ENCODE measurements around the gene ATP10A. TPM values are rescaled to one million over a fixed set of nuclear protein-coding genes. Genes with fewer than 3 reads are reported as not detected.

ATP10A gene
- total and polyA plus RNA-seq, 2 donors from 2014 or later: 4.0 to 6.8 TPM

DNA sequence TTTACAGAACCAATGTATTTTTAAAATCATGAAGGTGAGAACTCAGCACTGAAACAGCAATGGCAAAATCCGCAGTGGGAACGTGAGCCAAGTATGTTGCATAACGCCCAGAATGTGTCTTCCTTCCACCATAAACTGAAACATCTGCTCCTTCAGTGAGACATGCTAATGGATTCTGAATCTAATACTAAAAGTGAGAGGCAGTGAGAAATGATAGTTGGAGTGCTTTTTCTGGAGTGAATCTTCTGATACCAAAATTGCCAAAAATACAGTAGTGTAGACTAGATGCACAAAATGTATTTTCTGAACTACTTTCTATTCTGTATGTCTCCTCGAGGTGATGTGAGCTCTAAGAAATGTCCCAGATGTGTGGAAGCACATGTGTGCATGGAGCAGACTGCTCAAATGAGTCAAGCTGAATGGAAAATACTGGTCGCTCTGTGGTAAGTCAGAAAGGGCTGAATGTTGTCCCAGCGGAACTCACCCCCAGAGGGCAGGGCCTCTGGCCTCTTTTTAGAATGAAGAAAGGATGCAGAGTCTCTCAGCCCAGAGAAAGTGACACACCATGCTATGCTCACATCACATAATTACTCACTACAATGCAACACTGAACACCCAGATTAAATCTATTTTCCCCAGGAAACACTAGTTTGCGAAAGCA lies 73.0 kb downstream of the ATP10A start:
- H3K9me3 ChIP-seq (ENCODE audit: control insufficient read depth in 2 of 3, insufficient read depth in 1 of 3, low read length in 3 of 3): no peaks in the 10 kb centered on the region
- no peak overlapping the region for H3K4me3 ChIP-seq (ENCODE audit: low read length in 3 of 3)
- no peaks in the 10 kb centered on the region for H3K27me3 ChIP-seq (ENCODE audit: control insufficient read depth, insufficient read depth, low read length)
- DNase-seq (peak in 3 of 5 donors; percentile 38 to 64 (median 58)), FAIRE-seq (no peak)
- H3K36me3 ChIP-seq (ENCODE audit: control insufficient read depth in 2 of 3, insufficient read depth in 3 of 3, low read length in 3 of 3): no peaks in the 10 kb centered on the region
- H3K9ac ChIP-seq (ENCODE audit: low read length in 3 of 3): no peak overlapping the region
- TF ChIP-seq CTCF (IDR thresholded peaks at IDR 0.05; ENCODE audit: borderline replicate concordance, extremely low read depth, insufficient read depth): no peak
- H3K27ac ChIP-seq (ENCODE audit: low read depth in 2 of 2, low read length in 2 of 2): no peak overlapping the region
- intact Hi-C loops (cut with DNase I): no loop called here
- no peaks in the 10 kb centered on the region for H3K4me1 ChIP-seq (ENCODE audit: control insufficient read depth in 2 of 3, insufficient read depth in 2 of 3, low read depth in 1 of 3, low read length in 3 of 3)

DNA sequence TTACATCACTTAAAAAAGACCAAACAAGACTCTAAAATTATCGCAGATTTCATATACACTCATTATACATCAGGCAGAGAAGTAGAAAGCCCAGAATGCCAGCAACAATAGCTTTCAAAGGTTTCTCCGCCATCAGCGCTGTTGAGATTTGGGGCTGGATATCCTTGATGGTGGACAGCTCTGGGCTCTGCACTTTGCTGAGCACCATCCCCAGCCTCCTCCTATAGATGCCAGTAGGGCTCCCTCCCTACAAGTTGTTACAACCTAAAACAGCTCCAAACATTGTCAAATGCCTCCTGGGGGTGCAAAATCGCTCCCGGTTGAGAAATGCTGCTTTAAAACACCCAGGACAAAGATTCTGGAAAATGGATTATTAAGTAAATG lies 73.5 kb downstream of the ATP10A start:
- intact Hi-C loops (cut with DNase I): no loop called here
- FAIRE-seq (no peak), DNase-seq (peak in 1 of 5 donors; percentile 21)
- no peaks in the 10 kb centered on the region for H3K27me3 ChIP-seq (ENCODE audit: control insufficient read depth, insufficient read depth, low read length)
- H3K9ac ChIP-seq (ENCODE audit: low read length in 3 of 3): no peak overlapping the region
- H3K4me1 ChIP-seq (ENCODE audit: control insufficient read depth in 2 of 3, insufficient read depth in 2 of 3, low read depth in 1 of 3, low read length in 3 of 3): no peaks in the 10 kb centered on the region
- H3K9me3 ChIP-seq (ENCODE audit: control insufficient read depth in 2 of 3, insufficient read depth in 1 of 3, low read length in 3 of 3): no peaks in the 10 kb centered on the region
- H3K4me3 ChIP-seq (ENCODE audit: low read length in 3 of 3): no peak overlapping the region
- TF ChIP-seq CTCF (IDR thresholded peaks at IDR 0.05; ENCODE audit: borderline replicate concordance, extremely low read depth, insufficient read depth): no peak
- H3K27ac ChIP-seq (ENCODE audit: low read depth in 2 of 2, low read length in 2 of 2): no peak overlapping the region
- no peaks in the 10 kb centered on the region for H3K36me3 ChIP-seq (ENCODE audit: control insufficient read depth in 2 of 3, insufficient read depth in 3 of 3, low read length in 3 of 3)

GRCh38 chr15:25789211-25789610 lies 73.9 kb downstream of the ATP10A start:
- H3K27ac ChIP-seq (ENCODE audit: low read depth in 2 of 2, low read length in 2 of 2): no peak overlapping the region
- H3K4me1 ChIP-seq (ENCODE audit: control insufficient read depth in 2 of 3, insufficient read depth in 2 of 3, low read depth in 1 of 3, low read length in 3 of 3): no peaks in the 10 kb centered on the region

More at GRCh38 chr15:25789211-25789610, 73.9 kb downstream of the ATP10A start:
- intact Hi-C loops (cut with DNase I): no loop called here
- no peak for FAIRE-seq
- H3K36me3 ChIP-seq (ENCODE audit: control insufficient read depth in 2 of 3, insufficient read depth in 3 of 3, low read length in 3 of 3): no peaks in the 10 kb centered on the region
- H3K4me3 ChIP-seq (ENCODE audit: low read length in 3 of 3): no peak overlapping the region
- no peak for TF ChIP-seq CTCF (IDR thresholded peaks at IDR 0.05; ENCODE audit: borderline replicate concordance, extremely low read depth, insufficient read depth)
- no peak overlapping the region for H3K9ac ChIP-seq (ENCODE audit: low read length in 3 of 3)
- no peaks in the 10 kb centered on the region for H3K9me3 ChIP-seq (ENCODE audit: control insufficient read depth in 2 of 3, insufficient read depth in 1 of 3, low read length in 3 of 3)
- no peaks in the 10 kb centered on the region for H3K27me3 ChIP-seq (ENCODE audit: control insufficient read depth, insufficient read depth, low read length)
- peak in 1 of 5 donors; percentile 6 for DNase-seq
